ENCODE measurements around the gene CLDN11.

The CLDN11 gene

DNA sequence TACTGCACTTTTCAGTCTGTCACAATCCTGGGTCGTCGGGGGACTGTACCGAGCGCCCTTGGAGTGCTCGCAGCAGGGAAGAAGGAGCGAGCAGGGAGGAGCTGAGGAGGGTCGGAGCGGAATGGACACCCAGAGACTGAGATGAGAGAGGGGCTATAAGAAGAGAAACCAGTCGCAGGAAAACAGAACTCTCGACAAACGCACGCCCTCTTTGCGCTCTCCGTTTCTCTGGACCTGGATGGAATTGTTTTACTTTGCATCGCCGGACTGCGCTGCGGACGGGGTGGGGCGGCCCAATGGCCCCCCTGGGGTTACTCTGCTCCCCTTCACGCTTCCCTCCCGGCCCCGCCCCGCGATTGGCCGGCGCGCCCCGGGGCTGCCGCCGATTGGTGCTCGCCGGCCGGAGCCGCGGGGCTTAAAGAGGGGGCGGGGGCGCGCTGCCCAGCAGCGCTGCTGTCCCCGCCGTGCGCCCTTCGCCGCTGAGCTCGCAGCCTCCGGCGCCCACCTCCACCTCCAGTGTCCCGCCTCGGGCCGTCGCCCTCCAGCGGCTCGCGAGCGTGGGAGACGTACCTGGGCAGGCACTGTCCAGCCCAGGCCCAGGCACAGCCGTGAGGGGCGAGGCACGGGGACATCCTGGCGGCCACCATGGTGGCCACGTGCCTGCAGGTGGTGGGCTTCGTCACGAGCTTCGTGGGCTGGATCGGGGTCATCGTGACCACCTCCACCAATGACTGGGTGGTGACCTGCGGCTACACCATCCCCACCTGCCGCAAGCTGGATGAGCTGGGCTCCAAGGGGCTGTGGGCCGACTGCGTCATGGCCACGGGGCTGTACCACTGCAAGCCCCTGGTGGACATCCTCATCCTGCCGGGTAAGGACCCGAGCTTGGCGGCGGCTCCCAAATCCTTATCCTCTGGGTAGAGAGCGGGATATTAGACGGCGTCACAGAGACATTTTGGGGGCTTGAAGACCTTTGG is at the start of gene CLDN11:
Gene CLDN11 (plus strand): TSS at position 447 of the 977 bp plus-strand sequence. CDS start 199 bp downstream, at position 646.
- H3K36me3 ChIP-seq (ENCODE audit: control insufficient read depth in 2 of 2, insufficient read depth in 1 of 2, low read length in 2 of 2), result no peaks in the 10 kb centered on the region
- peak within 1 kb of the TSS; percentile 9 for H3K4me3 ChIP-seq (ENCODE audit: low read depth, low read length)
- ChIA-PET CTCF (interaction anchor here (0.6 to 12.4 kb wide), 2 partner anchors 80 to 394 kb away, joined by 6 to 202 read pairs; no protein-coding TSS in a partner anchor), POLR2A (no interaction called here)
- H3K9me3 ChIP-seq (ENCODE audit: control insufficient read depth, insufficient read depth, low read depth, low read length), result no peaks in the 10 kb centered on the region
- H3K4me1 ChIP-seq (ENCODE audit: control insufficient read depth, insufficient read depth, low read length), result no peaks in the 10 kb centered on the region
- no peak for TF ChIP-seq ZNF514 (tag by site-specific recombination; IDR thresholded peaks at IDR 0.05)
- no peak for TF ChIP-seq ZNF580 (tag by site-specific recombination; IDR thresholded peaks at IDR 0.05)
- no peak for TF ChIP-seq ZNF140 (tag by site-specific recombination; IDR thresholded peaks at IDR 0.05)
- no peak for TF ChIP-seq WT1 (tag by site-specific recombination; IDR thresholded peaks at IDR 0.05)
- TF ChIP-seq ZNF624 (tag by site-specific recombination; IDR thresholded peaks at IDR 0.05), result no peak
- TF ChIP-seq, protein P1, sequence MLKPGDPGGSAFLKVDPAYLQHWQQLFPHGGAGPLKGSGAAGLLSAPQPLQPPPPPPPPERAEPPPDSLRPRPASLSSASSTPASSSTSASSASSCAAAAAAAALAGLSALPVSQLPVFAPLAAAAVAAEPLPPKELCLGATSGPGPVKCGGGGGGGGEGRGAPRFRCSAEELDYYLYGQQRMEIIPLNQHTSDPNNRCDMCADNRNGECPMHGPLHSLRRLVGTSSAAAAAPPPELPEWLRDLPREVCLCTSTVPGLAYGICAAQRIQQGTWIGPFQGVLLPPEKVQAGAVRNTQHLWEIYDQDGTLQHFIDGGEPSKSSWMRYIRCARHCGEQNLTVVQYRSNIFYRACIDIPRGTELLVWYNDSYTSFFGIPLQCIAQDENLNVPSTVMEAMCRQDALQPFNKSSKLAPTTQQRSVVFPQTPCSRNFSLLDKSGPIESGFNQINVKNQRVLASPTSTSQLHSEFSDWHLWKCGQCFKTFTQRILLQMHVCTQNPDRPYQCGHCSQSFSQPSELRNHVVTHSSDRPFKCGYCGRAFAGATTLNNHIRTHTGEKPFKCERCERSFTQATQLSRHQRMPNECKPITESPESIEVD (tag by site-specific recombination; IDR thresholded peaks at IDR 0.05), result no peak
- TF ChIP-seq, protein P2, sequence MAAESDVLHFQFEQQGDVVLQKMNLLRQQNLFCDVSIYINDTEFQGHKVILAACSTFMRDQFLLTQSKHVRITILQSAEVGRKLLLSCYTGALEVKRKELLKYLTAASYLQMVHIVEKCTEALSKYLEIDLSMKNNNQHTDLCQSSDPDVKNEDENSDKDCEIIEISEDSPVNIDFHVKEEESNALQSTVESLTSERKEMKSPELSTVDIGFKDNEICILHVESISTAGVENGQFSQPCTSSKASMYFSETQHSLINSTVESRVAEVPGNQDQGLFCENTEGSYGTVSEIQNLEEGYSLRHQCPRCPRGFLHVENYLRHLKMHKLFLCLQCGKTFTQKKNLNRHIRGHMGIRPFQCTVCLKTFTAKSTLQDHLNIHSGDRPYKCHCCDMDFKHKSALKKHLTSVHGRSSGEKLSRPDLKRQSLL (tag by site-specific recombination; IDR thresholded peaks at IDR 0.05), result no peak
- TF ChIP-seq ZNF658 (tag by site-specific recombination; IDR thresholded peaks at IDR 0.05), result no peak
- TF ChIP-seq ZBTB44 (tag by site-specific recombination; IDR thresholded peaks at IDR 0.05), result no peak
- TF ChIP-seq ZNF24 (tag by site-specific recombination; IDR thresholded peaks at IDR 0.05), result no peak
- TF ChIP-seq ZNF335 (tag by site-specific recombination; conservative IDR thresholded peaks at IDR 0.05), result no peak
- no peak for TF ChIP-seq ZSCAN23 (tag by site-specific recombination; IDR thresholded peaks at IDR 0.05)
- TF ChIP-seq ZNF266 (tag by site-specific recombination; IDR thresholded peaks at IDR 0.05; ENCODE audit: low read depth), result no peak
- TF ChIP-seq, protein P3, sequence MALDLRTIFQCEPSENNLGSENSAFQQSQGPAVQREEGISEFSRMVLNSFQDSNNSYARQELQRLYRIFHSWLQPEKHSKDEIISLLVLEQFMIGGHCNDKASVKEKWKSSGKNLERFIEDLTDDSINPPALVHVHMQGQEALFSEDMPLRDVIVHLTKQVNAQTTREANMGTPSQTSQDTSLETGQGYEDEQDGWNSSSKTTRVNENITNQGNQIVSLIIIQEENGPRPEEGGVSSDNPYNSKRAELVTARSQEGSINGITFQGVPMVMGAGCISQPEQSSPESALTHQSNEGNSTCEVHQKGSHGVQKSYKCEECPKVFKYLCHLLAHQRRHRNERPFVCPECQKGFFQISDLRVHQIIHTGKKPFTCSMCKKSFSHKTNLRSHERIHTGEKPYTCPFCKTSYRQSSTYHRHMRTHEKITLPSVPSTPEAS (tag by site-specific recombination; IDR thresholded peaks at IDR 0.05), result no peak
- no peak for TF ChIP-seq ZFP37 (tag by site-specific recombination; IDR thresholded peaks at IDR 0.05)
- TF ChIP-seq BCL11A (tag by site-specific recombination; IDR thresholded peaks at IDR 0.05; ENCODE audit: low read depth), result no peak
- no peak for TF ChIP-seq GLI4 (tag by site-specific recombination; IDR thresholded peaks at IDR 0.05)
- TF ChIP-seq ZBTB26 (tag by site-specific recombination; optimal IDR thresholded peaks at IDR 0.05), result no peak
- TF ChIP-seq ZBTB8A (tag by site-specific recombination; IDR thresholded peaks at IDR 0.05), result no peak
- no peak for TF ChIP-seq ZNF837 (tag by site-specific recombination; IDR thresholded peaks at IDR 0.05)
- no peak within 1 kb of the TSS for H3K27ac ChIP-seq (ENCODE audit: extremely low read depth, low read depth, low read length)

Data from HEK293 (cell line).